B cell (primary cell): ENCODE measurements around the gene MAG. TPM values are rescaled to one million over a fixed set of nuclear protein-coding genes. Genes with fewer than 3 reads are reported as not detected.

Source experiments
- ATAC-seq: fragments of 200-7000 bp; cut with Tn5 transposase; one replicate; pipeline ENCODE4 v1.10.0; 2021; ENCODE audit warnings: low read depth, mild to moderate bottlenecking, moderate number of reproducible peaks, moderate library complexity
- CTCF ChIA-PET: fragments of 350-600 bp; sonication (Branson Sonifier 250); formaldehyde crosslinking; loops from one replicate; lab custom pipeline; 2021; ENCODE audit warnings: antibody characterized with exemption, inconsistent platforms; lab: Charles Lee
- POLR2A ChIA-PET: fragments of 350-600 bp; sonication (Branson Sonifier 250); formaldehyde crosslinking; loops from one replicate; lab custom pipeline; 2021; ENCODE audit warnings: antibody characterized with exemption; lab: Charles Lee
- DNase-seq: peaks from one replicate; pipeline ENCODE4 v3.0.0; 2013
- H2AFZ ChIP-seq: 2 replicates; pipeline ENCODE4 v1.6.1; 2012; ENCODE audit warnings: mild to moderate bottlenecking, low read depth, low read length; ENCODE audit not compliant: insufficient read depth, poor library complexity, severe bottlenecking
- H3K27ac ChIP-seq, 2 donors: 1 replicate in 1 of 2; 2 replicates in 1 of 2; pipeline ENCODE4 v1.5.1; 2012 to 2013; ENCODE audit warnings: low read length in 2 of 2, mild to moderate bottlenecking in 2 of 2, moderate library complexity in 1 of 2
- H3K27me3 ChIP-seq, 4 experiments: fragments of 200-600 bp in 1 of 4; sonication (generic) in 1 of 4; replicated peaks in 1 of 4; 1 replicate in 2 of 4; 2 replicates in 2 of 4; pipeline versions ENCODE4 v1.6.1 to v1.7.0; 2013 to 2016; ENCODE audit warnings: low read length in 3 of 4, mild to moderate bottlenecking in 2 of 4, mixed read lengths in 1 of 4, moderate library complexity in 1 of 4; ENCODE audit not compliant: insufficient read depth in 4 of 4, control insufficient read depth in 3 of 4; ENCODE audit errors: control extremely low read depth in 1 of 4
- H3K36me3 ChIP-seq, 2 experiments: replicated peaks in 1 of 2; 1 replicate in 1 of 2; 2 replicates in 1 of 2; pipeline versions ENCODE4 v1.6.1 to v1.7.1; 2013; ENCODE audit warnings: low read length in 1 of 2; ENCODE audit not compliant: insufficient read depth in 2 of 2, control insufficient read depth in 1 of 2; ENCODE audit errors: control extremely low read depth in 1 of 2, extremely low read depth in 1 of 2
- H3K4me1 ChIP-seq, 2 donors: fragments of 200-600 bp in 1 of 2; sonication (generic) in 1 of 2; 1 replicate in 1 of 2; 2 replicates in 1 of 2; pipeline versions ENCODE4 v1.5.1 to v1.6.1; 2013 to 2017; ENCODE audit warnings: low read length in 2 of 2; ENCODE audit not compliant: control insufficient read depth in 2 of 2, insufficient read depth in 2 of 2
- H3K4me2 ChIP-seq: replicated peaks from 2 replicates; pipeline ENCODE3; 2012; ENCODE audit warnings: mild to moderate bottlenecking, low read depth, low read length; ENCODE audit not compliant: poor library complexity, severe bottlenecking
- H3K4me3 ChIP-seq, 5 experiments: fragments of 200-600 bp in 1 of 5; sonication (generic) in 1 of 5; 1 replicate in 3 of 5; 2 replicates in 2 of 5; pipeline versions ENCODE4 v1.5.1 to v1.7.0; 2011 to 2016; ENCODE audit warnings: low read length in 4 of 5, mild to moderate bottlenecking in 4 of 5, low read depth in 2 of 5, control low read depth in 1 of 5, moderate library complexity in 1 of 5; ENCODE audit not compliant: insufficient read depth in 1 of 5; ENCODE audit errors: control extremely low read depth in 1 of 5, extremely low read depth in 1 of 5
- H3K79me2 ChIP-seq: fragments of 200-600 bp; sonication (generic); one replicate; pipeline ENCODE4 v1.6.0; 2016; ENCODE audit warnings: low read length; ENCODE audit not compliant: control insufficient read depth, insufficient read depth
- H3K9ac ChIP-seq: fragments of 200-600 bp; sonication (generic); 2 replicates; pipeline ENCODE4 v1.6.1; 2017; ENCODE audit warnings: mild to moderate bottlenecking, low read length, moderate library complexity
- H3K9me3 ChIP-seq, 3 donors: one replicate each; pipeline versions ENCODE4 v1.6.1 to v1.7.1; 2013; ENCODE audit warnings: low read length in 2 of 3; ENCODE audit not compliant: control insufficient read depth in 2 of 3, insufficient read depth in 1 of 3; ENCODE audit errors: control extremely low read depth in 1 of 3
- H4K20me1 ChIP-seq: 2 replicates; pipeline ENCODE4 v1.6.0; 2012; ENCODE audit warnings: mild to moderate bottlenecking, low read length; ENCODE audit not compliant: insufficient read depth, control insufficient read depth, poor library complexity, severe bottlenecking
- H3K27ac Mint-ChIP-seq: one replicate; pipeline ENCODE4 v1.8.0; 2021; ENCODE audit warnings: mixed read lengths
- H3K27me3 Mint-ChIP-seq: one replicate; pipeline ENCODE4 v1.8.0; 2021; ENCODE audit warnings: mixed read lengths
- H3K4me1 Mint-ChIP-seq: one replicate; pipeline ENCODE4 v1.8.0; 2021; ENCODE audit warnings: mixed read lengths
- H3K4me3 Mint-ChIP-seq: one replicate; pipeline ENCODE4 v1.8.0; 2021; ENCODE audit warnings: mixed read lengths
- H3K9me3 Mint-ChIP-seq: one replicate; pipeline ENCODE4 v1.8.0; 2022; ENCODE audit warnings: mixed read lengths; ENCODE audit not compliant: insufficient read depth
- CTCF ChIP-seq: fragments of 200-600 bp; IDR thresholded peaks from one replicate; pipeline ENCODE4 v1.8.0; 2022; ENCODE audit warnings: antibody characterized with exemption, mild to moderate bottlenecking
- EZH2 ChIP-seq: IDR thresholded peaks from 2 replicates; pipeline ENCODE4 v1.6.1; 2012; ENCODE audit warnings: borderline replicate concordance, low read depth, mild to moderate bottlenecking, moderate library complexity, low read length; ENCODE audit not compliant: insufficient read depth, poor library complexity, severe bottlenecking
- WGBS: methylation state at CpG from one replicate; pipeline ENCODE4 v1.1.5; 2013; ENCODE audit warnings: missing lambda C conversion rate; ENCODE audit not compliant: insufficient coverage; 5-methylcytosine and 5-hydroxymethylcytosine counted together
- intact Hi-C: fragments of 100-400 bp; cut with micrococcal nuclease; formaldehyde crosslinking; loops from one replicate; pipeline ENCODE4 v1.10.0; 2022
- polyA plus RNA-seq: library from polyadenylated mRNA; depleted of rRNA; stranded (reverse); fragments of >200 nt; gene quantifications from 2 replicates; pipeline ENCODE4 v1.2.3, GENCODE V29; 2012
- total RNA-seq, 2 donors: library from RNA; stranded (reverse); fragments of 120-200 nt in 1 of 2; gene quantifications; 1 replicate in 1 of 2; 2 replicates in 1 of 2; pipeline versions ENCODE4 v1.2.3 to v1.2.4, GENCODE V29; 2013 to 2022

The MAG gene
- total and polyA plus RNA-seq, 2 donors (not counting 1 experiment from before 2014, with no cell fraction given), result 0.12 to 0.58 TPM

GRCh38 chr19:35297922-35298321 lies 6.0 kb downstream of the MAG start:
- Histone ChIP-seq H4K20me1 (no peaks in the 10 kb centered on the region), H3K4me1 (peaks cover 27 to 46% of the 10 kb centered on the region in 2 donors), H3K9me3 (peaks cover 0 to 7% (median 0%) of the 10 kb centered on the region in 3 donors), H3K79me2 (peaks cover 20% of the 10 kb centered on the region), H3K4me3 (no peak overlapping the region), H2AFZ (no peak overlapping the region), H3K4me2 (no peak overlapping the region), H3K9ac (no peak overlapping the region), H3K27ac (no peak overlapping the region), H3K36me3 (no peaks in the 10 kb centered on the region), H3K27me3 (no peaks in the 10 kb centered on the region)
- CTCF ChIA-PET, result no interaction called here
- intact Hi-C loops, result loop anchor here (5.0 kb wide), 1 partner anchor 34 kb away; no protein-coding TSS in a partner anchor
- no peaks in the 10 kb centered on the region for H3K9me3 Mint-ChIP-seq
- peaks cover 9% of the 10 kb centered on the region for H3K4me1 Mint-ChIP-seq
- H3K27me3 Mint-ChIP-seq, result no peaks in the 10 kb centered on the region
- ATAC-seq, result no peak
- H3K4me3 Mint-ChIP-seq, result no peak overlapping the region
- POLR2A ChIA-PET, result no interaction called here
- no peak for DNase-seq
- TF ChIP-seq EZH2, result no peak
- TF ChIP-seq CTCF, result no peak
- 95% methylated on average over 2 of the region's 2 CpGs for WGBS
- no peak overlapping the region for H3K27ac Mint-ChIP-seq

- H3K4me2 ChIP-seq, result no peak overlapping the region
- no peaks in the 10 kb centered on the region for H4K20me1 ChIP-seq
- H3K79me2 ChIP-seq, result peaks cover 20% of the 10 kb centered on the region
- CTCF ChIA-PET, result no interaction called here
- H3K9ac ChIP-seq, result no peak overlapping the region
- Mint-ChIP-seq H3K27ac (no peak overlapping the region), H3K9me3 (no peaks in the 10 kb centered on the region), H3K4me1 (peaks cover 7% of the 10 kb centered on the region), H3K27me3 (no peaks in the 10 kb centered on the region), H3K4me3 (no peak overlapping the region)
- H2AFZ ChIP-seq, result no peak overlapping the region
- TF ChIP-seq EZH2 (no peak), CTCF (no peak)
- no peaks in the 10 kb centered on the region for H3K27me3 ChIP-seq
- no peak for ATAC-seq
- POLR2A ChIA-PET, result no interaction called here
- peaks cover 0 to 7% (median 0%) of the 10 kb centered on the region in 3 donors for H3K9me3 ChIP-seq
- H3K4me1 ChIP-seq, result peaks cover 27 to 45% of the 10 kb centered on the region in 2 donors
- no peak overlapping the region for H3K27ac ChIP-seq
- DNase-seq, result no peak
- intact Hi-C loops, result loop anchor here (5.0 kb wide), 1 partner anchor 34 kb away; no protein-coding TSS in a partner anchor
- WGBS, result 87% methylated on average over 5 of the region's 5 CpGs
- H3K36me3 ChIP-seq, result no peaks in the 10 kb centered on the region
- no peak overlapping the region for H3K4me3 ChIP-seq
Measured at GRCh38 chr19:35298561-35298972, 6.6 kb downstream of the MAG start.
